GM19035 (cell line): ENCODE measurements around the gene CCSER2.
"Not testable (repeated sequence)": the region's sequence is repeated elsewhere in the genome, so short reads cannot be mapped to it uniquely, and the experiment has no call there.

Experiments used
- ATAC-seq: cut with Tn5 transposase; IDR thresholded peaks from one replicate; pipeline ENCODE4 v1.9.1; 2021; ENCODE audit not compliant: unreplicated experiment

CCSER2 gene, protein sequence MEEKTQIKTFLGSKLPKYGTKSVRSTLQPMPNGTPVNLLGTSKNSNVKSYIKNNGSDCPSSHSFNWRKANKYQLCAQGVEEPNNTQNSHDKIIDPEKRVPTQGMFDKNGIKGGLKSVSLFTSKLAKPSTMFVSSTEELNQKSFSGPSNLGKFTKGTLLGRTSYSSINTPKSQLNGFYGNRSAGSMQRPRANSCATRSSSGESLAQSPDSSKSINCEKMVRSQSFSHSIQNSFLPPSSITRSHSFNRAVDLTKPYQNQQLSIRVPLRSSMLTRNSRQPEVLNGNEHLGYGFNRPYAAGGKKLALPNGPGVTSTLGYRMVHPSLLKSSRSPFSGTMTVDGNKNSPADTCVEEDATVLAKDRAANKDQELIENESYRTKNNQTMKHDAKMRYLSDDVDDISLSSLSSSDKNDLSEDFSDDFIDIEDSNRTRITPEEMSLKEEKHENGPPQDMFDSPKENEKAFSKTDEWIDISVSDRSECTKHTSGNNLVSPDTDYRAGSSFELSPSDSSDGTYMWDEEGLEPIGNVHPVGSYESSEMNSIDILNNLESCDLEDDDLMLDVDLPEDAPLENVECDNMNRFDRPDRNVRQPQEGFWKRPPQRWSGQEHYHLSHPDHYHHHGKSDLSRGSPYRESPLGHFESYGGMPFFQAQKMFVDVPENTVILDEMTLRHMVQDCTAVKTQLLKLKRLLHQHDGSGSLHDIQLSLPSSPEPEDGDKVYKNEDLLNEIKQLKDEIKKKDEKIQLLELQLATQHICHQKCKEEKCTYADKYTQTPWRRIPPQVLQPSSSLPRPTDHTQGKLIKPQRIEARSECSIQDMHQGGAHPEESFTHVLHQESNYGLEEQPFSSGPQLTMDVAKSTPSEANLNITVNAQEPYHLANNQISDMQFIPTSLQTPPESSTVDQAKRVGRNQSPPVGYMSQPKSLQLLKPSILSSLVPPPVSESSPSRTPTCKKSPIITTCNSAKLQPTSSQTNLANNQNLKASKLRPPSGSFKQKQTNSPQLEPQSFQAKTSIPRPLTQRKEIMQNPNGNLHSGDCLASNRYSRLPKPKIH

GRCh38 chr10:84328418-84329195, at the start of gene CCSER2:
TSS of gene CCSER2 (plus strand) at chr10:84328589. CDS start at chr10:84371053, 42,464 bp downstream.
- ATAC-seq: peak; percentile 66

GRCh38 chr10:84279876-84280475, 48.4 kb upstream of the CCSER2 start:
- not testable (repeated sequence) for ATAC-seq

GRCh38 chr10:84286695-84287094, 41.7 kb upstream of the CCSER2 start:
- no peak for ATAC-seq

DNA sequence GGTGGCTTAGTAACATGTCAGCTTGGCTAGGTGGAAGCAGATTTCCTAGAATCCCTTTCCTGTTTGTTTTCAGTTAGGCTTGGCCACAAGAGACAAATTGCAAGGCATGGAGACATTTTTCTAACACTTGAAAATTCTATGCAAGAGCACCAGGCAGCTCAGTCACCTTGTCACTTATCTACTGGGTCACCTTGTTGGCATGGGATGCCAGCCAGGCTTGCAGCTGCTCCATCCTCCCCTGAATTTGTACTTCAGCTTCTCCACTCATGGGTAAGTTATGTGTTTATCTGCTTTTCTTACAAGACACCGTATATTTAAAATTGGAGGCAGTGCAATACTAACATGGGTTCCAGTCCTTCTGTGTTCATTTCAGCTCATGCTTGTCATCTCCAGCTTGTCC, 40.2 kb upstream of the CCSER2 start:
- ATAC-seq: no peak

DNA sequence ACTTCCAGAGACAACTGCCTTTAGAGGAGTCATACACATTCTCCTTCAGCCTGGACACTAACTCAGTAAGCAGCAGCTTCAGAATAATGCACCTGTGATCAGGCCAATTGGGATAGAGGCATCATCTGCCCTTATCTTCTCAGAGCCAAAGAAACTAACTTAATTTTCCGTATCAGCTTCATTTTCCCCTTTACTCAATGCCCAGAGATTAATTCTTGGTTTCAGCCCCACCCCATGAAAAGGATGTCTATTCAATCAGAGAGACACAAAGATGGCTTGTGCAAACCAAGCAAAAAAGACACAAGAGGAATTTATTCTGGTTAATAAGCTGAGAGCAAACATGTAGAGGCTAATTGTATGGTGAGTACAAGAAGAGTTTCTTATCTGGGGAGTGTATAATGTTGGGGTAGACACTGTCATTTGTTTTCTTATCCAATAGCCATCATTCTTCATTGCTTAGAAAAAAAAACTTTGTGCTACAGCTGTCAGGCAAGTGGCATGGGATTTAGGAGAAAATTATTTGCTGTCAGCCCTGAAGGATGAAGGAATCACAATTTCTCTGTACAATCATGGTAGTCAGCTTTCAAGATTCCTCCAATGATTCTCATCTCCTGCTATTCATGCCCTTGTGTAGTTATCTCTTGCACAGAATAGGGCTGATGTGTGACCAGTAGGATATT, 38.7 kb upstream of the CCSER2 start:
- ATAC-seq: no peak

DNA sequence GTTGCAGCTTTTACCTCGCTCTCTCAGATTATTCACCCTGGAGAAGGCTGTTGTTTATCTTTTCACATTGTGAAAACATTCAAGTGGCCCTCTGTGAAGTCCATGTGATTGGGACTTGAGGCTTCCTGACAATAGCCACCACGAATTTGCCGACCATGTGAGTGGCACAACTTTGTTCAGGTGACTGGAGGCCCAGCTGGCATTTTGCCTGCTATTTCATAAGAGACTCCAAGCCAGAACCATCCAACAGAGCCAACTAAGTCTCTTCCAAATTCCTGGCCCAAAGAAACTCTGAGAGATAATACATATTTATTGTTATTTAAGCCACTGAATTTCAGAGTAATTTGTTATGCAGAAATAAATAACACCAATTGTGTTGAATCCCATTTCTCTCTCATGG, 38.2 kb upstream of the CCSER2 start:
- no peak for ATAC-seq

- no peak for ATAC-seq
Measured at GRCh38 chr10:84291384-84291783, 37.0 kb upstream of the CCSER2 start.

DNA sequence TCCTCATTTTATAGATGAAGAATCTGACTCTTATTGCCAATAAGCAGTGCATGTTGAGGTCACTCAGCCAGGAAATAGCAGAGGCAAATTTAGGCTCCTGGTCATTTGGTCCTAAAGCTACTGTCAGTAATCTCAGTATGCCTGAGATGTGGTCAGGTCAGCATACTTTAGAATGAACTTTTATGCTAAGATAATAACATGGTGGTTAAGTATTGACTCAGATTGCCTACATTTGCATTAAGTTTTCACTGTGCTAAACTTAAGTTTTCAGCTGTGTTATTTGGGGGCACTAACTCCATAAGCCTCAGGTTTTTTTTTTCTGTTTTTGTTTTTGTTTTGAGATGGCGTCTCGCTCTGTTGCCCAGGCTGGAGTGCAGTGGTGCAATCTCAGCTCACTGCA, 35.9 kb upstream of the CCSER2 start:
- ATAC-seq: peak; percentile 65

DNA sequence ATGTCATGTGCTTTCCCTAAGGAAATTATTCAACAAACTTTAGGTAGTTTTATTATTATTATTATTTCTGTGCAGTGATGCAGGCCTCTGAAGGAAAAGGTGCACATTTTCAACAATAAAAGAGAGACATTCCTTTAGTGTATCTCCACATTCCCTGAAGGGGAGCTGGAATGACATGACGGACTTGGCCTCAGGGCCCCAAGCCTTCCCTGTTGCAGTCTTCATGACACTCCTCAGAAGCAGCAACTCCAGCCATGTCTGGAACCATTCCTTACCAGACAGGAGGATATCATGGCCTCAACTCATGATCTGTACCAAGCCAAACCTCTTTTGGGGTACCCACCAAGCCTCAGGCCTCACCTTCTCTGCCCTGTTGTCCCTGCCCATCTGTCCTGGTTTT, 35.2 kb upstream of the CCSER2 start:
- no peak for ATAC-seq

DNA sequence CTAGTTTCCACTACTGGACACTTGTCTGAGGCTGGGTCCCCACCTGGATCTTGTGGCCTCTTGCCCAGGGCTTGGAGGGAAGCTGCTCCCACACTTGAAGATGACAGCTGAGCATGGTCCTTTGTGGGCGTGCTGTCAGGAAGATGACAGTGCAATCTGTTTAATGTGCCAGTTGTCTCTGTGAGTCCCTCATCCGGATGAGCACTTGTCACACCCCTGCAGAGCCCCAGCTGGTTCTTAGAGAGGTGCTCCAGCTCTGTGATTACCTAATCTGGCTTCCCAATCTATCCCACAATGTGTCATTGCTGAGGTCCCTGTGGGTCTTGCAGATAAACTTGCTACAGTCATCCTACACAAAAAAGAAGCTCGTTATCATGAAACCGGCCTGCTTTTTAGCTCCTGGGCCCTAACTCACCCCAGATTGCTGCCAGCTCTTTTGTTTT, 34.8 kb upstream of the CCSER2 start:
- ATAC-seq: no peak

- peak; percentile 75 for ATAC-seq
Measured at GRCh38 chr10:84294766-84295447, 33.5 kb upstream of the CCSER2 start.

DNA sequence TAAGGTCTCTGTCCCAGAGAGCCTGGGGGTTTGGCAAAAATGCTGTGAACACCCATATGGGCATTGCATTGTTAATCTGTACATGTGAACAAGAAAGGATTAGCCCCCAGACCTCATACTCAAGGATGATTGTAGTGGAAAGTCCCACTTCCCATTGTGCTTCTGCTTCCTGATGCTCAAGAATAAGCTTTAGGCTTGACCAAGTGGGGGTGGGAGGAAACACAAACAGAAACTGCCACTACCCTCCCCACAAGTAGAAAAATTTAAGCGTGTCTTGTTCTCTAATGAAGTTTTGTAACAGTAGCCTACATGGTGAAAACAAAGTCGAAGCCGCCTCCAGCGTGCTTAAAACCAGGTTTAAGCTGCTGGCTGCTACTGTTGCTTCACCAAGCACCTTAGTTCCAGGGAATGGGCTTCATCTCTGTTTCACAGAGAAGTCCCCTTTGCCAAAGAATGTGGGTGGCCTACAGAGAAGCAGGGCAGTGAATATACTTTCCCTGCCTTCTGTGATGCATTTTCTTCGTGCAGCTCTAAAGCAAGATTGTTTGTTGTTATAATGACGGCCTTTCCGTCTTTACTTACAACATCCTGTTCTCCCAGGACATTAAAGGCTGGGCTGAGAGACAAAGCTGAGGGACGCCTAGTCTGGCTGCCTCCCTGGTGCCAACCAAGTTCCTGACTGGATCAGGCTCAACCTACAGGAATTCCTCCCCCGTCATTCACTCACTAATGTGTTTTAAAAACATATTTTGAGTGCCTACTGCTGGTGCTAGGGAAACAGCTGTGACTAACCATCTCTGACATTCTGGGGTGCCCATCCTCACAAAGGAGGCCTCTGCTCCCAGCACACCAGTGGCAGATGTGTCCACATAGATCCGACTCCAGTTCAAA, 32.1 kb upstream of the CCSER2 start:
- no peak for ATAC-seq

GRCh38 chr10:84298057-84298456, 30.3 kb upstream of the CCSER2 start:
- ATAC-seq: no peak

DNA sequence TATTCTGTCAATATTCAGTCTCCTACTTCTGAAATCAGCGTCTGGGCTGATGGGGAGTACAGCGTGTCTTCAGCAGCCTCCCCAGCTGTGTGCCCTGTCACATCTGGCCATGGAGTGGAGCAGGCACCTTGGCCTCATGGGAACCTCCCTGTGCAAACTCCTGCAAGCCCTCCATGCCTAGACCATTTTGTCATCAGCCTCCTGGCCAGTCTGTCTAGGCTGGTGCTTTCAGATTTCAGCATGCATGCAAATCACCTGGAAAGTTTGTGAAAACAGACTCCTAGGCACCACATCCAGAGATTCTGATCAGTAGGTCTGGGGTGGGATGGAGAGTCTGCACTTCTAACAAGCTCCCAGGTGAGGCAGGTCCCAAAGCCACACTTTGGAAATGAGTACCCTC, 26.2 kb upstream of the CCSER2 start:
- no peak for ATAC-seq

- no peak for ATAC-seq
Measured at GRCh38 chr10:84306751-84307384, 21.5 kb upstream of the CCSER2 start.

DNA sequence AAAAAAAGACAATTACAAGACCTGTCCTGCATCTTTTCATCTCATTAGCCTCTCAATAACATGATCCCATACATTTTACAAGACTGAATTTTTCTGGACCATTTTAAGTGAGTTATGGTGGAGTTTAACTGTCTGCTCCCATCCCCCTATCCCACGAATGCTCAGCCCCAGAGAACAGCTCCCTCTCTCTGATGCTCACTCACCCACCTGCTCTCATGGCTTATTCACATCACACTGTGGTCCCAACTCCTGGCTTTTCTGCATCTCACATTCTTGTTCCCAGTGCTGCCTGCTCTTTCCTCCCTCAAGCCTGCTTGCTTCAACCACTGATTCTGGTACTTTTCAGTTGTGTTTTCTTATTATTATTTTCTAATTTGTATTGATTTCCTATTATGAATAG, 20.4 kb upstream of the CCSER2 start:
- ATAC-seq: no peak

DNA sequence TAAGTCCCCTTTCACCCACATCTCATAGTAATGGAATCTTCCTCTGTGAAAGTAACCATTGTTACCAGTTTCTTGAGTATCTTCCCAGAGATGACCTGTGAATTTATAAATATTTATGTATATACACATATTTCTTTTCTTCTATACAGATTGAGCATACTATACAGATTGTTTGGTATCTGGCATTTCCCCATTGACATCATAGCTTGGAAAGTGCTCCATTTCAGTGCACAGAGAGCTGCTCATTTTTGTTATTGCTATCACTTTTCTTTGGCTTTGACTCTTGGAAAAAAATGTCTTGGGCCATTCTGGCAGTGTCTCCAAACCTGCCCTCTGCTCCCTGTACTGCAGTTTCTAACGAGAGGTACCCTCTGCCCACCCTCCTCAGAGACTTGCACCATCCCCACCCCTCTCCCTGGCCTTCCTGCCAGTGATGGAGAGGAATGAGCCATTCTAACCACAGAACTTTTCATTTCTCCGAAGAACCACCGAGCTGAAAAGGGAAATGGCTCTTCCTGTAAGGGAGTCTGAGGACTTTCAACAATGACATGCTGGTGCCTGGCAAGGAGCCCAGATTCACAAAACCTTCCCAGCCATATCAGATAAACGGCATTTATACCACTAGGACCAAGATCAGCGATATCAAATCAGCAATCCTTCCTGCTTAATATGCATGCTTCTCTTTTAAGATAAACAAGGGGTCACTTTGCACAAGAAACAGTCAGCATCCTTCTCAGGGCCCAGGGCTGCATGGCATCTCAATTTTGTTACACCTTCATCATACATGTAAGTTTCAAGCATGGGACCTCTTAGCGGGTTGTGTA, 19.7 kb upstream of the CCSER2 start:
- no peak for ATAC-seq
